Activated CD4-positive, alpha-beta T cell treated with anti-CD3 and anti-CD28 coated beads, Interleukin-2, amount 50 U/mL, for 24 hours (primary cell): ENCODE data around the gene DNMT3A.

Experiments
- DNase-seq, 2 donors: peaks; one replicate each; pipeline ENCODE4 v3.0.0-alpha.2; 2020; ENCODE audit warnings: low read depth in 1 of 2, low spot score in 1 of 2

DNMT3A gene

DNA sequence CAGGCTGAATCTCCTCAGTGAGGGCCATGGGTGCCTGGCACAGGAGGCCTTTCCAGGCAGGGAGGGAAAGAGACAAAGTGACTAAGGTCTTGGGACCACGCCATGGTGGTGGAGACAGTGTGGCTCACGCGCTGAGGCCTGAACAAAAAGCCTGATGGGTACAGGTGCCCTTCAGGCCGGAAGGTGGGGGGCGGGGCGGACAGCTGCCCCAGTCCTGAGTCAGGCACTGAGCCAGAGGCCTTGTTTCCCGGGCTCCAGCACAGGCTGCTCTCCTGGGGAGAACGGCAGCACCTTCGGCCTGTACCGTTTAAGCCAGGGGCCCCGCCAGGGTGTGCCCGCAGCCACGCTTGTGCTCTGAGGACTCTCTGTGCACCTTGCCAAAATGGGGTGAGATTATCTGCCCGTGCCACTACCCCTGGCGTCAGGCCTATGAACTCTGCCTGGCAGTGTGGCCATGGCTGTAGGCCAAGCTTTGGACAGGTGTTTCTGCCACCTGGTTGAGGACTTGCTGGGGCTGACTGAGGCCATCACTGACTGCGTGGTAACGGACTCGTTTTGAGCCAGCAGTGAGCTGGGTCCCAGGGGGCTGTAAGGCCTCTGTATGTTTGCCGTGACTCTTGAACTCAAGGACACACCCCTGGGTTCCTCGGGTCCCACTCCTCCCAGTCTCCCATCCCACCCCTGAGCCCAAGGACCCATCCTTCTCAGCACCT lies 31.7 kb upstream of the DNMT3A start:
- DNase-seq, result no peak

DNA sequence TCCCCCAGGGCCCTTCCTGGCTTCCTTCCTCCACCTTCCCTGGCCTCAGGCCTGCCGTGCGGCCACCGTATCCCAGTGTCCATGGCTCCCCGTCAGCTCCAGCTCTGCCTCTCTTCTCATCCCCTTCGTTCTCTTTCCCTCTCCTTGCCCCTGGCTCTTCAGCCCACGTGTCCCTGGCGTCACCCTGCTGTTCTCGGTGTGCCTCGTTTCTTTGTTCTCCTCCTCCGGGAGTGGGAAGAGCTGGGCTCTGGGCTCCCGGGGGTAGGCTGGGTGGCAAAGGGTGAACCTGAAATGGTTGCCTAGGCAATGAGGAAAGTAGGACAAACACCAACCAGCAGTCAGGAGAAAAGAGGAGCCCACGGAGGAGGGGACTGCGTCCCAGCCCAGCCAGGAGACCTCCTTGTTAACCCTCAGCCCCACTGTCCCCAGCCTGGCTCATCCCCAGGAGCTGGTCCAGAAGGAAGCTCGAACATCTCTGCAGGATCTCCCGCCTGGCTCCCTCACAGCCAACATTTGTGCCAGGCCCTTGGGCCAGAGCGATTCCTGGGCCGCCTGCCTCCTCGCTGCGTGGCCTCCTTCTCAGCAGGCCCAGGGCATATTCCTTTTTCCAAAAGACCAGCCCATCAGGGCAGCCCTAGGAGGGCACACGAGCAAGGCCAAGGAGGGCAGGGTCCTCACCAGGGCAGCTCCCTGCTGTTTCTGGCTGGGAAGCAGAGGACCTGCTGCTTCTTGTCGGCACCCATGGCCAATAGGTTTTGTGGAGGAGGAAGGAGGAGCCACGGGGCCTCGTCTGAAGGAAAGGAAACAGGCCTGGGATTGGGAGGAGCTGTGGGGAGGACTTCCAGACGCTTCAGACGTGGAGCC lies 30.9 kb upstream of the DNMT3A start:
- DNase-seq, result no peak

DNA sequence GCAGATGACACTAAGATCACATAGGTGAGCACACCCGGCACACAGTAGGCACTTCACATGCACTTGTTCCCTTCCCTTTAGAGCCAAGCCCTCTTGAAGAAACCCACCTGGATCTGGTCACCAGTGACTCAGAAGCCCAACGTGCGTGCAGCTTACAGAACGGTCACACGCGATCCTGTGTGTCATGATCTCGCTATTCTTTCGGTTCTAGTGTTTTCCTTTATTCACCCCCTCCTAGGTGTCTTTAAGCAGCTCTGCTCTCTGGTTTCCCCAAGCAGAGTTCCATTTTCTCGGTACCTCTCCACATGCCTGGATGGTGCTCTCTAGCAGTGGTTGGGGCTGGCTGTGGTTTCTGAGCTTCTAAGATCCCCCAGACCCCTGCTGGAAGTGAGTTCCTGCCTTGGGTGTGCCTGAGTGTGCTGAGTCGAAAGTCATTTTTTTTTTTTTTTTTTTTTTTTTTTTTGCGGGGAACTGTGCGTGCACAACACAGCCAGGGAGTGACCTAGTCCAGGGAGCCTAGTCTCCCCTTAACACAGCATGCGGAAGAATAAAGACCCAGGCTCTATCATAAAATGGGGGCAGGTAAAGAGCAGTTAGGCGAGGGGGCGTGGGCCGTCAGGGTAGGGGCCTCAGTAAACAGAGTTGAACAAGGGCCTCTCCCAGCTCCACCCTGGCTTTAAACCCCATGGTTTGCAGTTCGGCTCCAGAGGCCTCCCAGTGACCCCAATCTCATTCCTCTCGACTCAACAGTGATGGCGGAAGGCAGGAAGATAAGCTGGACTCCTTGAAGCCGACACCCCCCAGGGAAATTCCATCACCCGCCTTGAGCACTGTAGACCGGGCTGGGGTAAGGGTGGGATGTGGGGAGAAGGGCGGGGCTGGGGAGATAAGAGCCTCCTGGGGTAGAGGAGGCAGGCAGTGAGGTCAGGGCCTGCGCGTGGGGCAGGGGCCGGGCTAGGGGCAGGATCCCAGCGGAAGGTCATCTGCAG lies 29.8 kb upstream of the DNMT3A start:
- no peak for DNase-seq

DNA sequence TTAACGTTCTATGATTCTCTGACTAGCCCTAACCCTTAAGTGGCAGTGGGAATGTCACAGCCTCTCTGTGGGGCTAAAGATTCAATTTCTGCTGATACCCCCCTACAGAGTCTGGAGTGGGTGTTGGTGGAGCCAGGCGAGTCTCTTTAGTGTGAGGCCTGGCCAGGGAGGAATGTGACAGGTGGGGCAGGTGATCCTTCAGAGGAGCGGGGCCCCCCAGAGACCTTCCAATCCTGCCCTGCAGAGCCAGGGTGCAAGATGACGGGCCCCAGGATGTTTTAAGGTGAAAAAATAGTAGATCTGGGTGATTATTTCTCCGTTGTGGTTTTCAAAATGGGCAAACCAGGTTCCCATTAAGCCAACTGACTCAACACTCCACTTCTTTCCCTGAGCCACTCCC lies 28.2 kb upstream of the DNMT3A start:
- no peak for DNase-seq

DNA sequence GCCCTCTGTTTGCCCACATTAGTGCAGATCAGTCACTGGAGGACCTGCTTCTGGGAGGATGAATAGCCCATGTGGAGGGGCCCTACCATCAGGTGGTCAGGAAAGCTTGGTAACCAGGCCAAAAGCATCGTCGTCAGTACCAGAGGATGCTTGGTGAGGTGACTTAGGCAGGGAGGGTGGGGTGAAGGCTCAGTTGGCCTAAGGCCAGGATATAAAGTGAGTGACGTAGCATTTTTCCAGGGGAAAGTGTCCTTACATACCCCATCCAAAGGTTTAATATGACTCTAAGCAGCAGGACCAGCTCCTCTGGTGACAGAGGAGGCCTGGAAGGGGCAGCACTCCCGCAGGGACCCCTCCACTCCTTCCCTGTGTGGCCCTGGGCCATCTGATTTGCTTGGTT lies 27.7 kb upstream of the DNMT3A start:
- no peak for DNase-seq

DNA sequence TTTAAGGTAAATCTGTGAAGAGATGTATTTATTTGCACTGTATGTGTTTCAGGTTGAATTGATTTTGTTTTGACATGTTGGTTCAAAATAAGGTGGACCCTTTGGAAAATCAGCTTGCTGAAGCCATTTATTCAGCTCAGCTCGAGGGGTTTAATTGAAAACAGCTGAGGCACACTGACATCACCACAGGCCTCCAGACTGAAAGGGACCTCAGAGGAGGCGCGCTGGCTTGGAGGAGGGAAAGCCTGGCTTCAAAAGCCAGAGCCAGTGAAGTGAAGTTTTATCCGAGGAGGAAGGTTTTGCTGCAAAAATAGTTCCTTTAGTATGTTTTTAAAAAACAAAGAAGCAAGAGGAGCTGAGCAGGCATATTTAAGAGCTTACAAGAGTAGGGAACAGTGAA lies 26.9 kb upstream of the DNMT3A start:
- DNase-seq, result no peak

DNA sequence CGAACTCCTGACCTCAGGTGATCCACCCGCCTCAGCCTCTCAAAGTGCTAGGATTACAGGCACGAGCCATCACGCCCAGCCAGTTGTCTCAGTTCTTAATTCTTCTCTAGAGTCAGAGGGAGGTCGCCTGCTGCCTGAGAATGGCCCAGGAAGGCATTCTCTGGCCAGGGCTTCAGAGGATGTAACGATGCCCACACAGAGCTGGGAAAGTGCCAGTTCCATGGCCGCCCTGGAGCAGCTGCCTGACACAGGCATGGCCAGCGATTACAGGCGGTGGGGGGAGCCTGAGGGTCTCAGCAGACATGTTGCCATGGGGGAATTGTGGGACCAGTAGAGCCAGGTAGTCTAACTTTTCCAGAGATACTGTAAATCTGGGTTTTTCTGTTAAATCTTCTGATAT lies 25.6 kb upstream of the DNMT3A start:
- DNase-seq, result no peak

DNA sequence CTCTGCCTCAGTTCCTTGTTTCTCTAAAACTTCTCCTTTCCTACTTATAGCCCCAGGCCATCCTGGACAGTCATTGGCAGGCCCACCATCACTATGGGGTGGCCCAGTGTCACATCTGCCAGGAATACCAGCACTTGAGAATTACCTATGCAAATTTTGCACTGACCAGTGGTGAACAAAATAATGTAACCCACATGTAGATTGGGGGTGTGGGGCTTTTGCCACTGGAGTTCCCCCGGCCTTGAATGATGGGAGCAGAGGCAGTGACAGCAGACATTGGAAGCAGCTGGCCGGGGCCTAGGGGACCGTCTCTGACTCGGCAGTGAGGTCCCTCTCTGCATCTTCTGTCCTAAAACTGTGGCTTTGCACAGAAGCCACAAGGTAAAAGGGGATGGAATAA lies 24.9 kb upstream of the DNMT3A start:
- DNase-seq, result no peak

DNA sequence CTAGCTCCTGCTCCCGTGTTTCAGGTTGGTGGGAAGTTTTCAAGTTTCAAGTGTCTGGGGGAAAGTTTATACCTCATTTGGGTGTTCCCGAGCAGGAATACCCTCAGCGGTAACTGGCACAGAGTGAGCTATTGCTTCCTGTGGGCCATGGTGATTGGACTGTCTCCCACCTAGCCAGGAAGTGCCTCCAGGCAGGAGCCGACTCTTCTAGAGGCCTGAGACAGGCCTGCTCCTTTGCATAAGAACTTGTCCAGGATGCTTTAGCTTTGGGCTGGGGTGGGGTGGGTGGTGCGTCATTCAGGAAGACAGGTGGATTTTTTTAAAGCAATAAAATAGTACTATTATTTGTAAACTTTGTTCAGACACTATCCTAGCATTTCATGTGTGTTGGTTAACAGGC lies 23.5 kb upstream of the DNMT3A start:
- DNase-seq, result no peak

DNA sequence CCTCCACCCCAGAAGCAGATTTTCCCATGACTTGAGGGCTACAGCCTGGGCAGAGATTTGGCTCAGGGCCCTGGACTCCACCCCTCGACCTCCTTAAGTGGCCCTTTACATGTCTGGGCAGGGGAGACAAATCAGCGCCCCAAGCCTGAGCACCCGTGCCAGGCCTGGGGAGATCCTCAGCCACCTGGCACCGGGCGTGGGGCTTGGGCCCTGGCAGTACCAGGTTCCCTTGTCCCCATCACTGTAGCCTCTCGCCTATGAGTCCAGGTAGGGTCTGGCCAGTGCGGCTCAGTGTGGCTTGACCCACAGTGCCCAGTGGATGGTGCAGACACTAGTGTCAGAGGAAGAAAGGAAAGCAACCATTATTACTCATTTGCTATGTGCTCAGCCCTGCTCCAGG lies 22.0 kb upstream of the DNMT3A start:
- DNase-seq, result no peak

DNA sequence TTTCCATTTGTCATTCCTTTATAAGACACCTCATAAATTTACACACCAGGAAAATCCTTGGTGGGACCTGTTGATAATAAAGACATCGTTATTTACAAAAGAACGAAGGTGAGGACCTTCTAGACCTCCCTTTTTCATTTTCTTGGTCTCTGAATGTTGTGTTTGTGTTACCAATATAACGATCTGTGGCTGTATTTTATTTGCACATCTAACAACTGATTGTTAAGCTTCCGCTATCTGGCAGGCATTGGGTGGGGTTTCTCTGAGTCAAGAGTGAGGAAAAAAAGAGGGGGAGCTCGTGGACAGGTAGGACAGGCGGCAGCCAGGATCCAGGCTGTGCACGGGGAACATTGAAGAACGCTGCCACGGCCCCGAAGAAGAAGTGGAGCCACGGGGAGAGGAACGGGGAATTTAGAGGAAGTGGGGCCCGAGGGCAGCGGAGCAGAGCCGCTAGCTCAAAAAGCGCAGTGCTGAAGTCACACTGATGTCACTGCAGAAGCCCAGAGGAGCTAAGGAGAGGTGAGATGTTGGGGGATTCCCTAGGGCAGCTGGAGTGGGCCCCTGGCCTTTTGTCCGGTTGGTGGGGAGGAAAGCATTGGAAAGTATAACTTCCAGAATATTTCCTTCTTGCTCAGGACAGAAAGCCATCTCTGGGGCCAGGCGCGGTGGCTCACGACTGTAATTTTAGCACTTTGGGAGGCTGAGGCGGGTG lies 20.9 kb upstream of the DNMT3A start:
- peak in 1 of 2 donors; percentile 55 for DNase-seq

DNA sequence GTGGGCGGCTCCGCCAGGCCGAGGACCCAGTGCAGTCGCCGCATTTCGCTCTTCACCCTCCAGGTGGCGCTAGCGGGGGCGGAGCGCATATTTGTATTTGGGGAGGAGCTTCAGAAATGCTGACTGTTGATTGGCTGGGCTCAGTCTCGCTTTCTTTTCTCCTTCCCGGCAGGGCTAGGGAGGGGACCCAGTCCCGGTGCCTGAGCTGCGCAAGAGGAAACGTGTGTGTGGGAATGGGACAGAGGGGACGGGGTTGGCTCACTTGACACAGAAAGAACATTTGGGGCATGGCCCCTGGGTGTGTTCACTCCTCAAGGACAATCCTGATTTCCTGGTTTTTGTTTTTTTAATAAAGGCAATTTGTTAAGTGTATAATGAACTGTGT lies 20.3 kb upstream of the DNMT3A start:
- peak; percentile 93 to 97 for DNase-seq

DNA sequence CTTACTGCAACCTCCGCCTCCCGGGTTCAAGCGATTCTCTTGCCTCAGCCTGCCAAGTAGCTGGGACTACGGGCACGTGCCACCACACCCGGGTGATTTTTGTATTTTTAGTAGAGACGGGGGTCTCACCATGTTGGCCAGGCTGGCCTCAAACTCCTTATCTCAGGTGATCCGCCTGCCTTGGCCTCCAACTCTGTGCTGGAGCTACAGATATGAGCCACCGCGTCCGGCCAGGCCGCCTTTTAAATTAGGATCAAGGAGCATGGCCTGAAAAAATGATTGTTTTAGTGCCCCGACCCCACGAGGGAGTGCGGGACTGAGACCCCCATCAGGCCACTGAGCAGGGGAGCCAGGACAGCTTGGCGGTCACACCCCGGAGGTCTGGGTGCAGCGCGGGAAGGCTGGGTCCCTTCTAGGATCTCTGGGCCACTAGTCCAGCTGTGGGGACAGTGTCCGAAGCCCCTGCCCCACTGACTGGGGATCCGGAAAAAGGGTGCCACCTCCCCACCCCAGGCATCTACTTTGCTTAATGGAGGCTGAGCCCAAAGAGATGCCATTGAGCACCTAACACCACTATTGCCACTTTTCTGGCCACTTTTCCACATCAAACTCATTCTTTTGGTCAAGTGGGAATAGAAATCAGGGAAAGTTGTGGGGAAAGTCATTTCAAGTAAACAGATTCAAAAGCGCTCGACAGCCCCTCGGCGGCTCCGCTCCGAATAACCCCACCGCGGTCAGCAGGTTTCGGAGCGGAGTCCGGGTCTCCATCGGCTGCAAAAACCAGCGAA lies 19.7 kb upstream of the DNMT3A start:
- DNase-seq, result no peak

DNA sequence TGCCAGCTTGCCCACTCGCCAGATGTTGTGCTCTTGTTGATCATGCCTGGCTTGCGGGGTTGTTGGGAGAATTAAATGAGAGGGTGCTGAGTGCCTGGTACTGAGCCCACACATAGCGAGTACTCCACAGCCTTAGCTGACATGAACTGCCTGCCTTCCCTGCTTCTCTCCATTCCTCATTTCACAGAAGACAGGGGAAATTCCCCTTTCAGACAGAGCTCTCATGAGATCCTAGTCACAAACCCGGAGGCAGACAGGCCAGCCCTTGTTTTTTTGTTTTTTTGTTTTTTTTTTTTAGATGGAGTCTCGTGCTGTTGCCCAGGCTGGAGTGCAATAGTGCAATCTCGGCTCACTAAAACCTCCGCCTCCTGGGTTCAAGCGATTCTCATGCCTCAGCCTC lies 17.1 kb upstream of the DNMT3A start:
- no peak for DNase-seq

DNA sequence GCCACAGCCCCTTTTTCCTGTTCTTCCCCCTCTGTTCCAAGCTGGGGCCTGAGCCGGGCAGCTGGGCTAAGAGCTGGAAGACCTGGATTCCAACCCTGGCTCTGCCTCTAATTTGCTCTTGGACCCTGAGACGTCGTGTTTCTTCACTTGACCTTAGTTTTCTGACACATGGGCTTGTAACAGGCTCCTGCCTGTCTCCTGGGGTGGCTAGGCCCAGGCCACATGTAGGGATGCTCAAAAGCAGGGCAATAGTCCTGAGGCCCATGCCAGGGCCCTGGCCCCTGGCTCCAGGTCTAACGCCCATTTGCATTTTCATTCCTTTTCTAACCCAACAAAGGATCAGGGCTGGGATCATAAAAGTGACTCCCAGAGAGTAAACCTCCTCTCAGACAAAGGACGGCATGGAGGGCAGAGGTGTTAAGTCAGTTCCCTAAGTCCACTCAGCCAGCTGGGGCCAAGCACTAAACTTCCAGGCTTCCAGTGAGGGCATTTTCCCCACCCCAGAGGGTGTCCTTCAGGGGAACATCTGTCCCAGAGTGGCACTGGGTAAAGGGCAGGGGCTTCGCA lies 16.6 kb upstream of the DNMT3A start:
- DNase-seq, result no peak

DNA sequence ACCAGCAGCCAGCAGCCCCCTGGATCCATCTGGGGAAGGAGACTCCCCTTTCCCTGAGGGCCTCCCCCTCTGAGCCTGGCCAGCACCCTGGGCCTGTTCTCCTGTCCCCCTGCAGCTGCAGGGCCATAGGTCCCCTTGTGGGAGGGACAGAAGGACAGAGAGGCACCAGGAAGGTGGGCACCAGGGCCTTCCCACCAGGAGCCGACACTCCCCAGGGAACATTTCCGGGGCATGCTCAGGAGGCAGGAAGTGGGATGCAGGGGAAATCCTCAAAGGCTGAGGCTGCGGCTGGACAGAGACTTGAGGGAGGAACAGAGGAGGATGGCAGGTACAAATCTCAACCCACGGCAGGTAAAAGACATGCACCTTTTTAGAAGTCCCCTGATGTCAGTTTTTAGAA lies 14.4 kb upstream of the DNMT3A start:
- no peak for DNase-seq

DNA sequence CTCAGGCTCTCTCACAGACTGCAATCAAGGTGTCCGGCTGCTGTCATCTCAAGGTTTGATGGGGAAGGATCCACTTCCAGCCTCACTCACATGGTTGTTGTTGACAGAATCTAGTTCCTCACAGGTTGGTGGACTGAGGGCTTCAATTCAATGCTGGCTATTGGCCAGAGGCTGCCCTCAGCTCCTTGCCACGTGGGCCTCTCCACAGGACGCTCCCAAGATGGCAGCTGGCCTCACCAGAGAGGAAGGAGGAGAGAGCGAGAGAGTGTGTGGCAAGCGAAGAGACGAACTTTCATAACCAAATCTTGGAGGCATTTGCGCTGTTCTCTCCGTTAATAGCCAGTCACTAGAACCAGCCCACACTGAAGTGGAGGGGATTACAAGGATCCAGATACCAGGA lies 13.5 kb upstream of the DNMT3A start:
- DNase-seq, result no peak

DNA sequence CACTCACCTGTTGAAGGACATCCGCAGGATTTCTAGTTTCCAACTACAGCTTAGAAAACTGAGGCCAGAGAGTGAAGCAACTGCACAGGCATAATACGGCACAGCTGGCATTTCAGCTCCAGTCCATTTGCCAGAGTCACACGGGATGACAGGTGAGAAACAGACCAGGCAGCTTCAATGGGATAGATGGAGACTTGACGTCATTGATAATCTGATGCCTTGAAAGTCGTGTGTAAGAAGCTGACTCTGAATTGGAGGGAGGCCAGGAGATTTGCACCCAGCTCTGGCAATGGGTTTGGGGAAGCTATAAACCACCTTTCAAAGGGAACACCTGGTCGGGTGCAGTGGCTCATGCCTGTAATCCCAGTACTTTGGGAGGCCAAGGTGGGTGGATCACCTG lies 12.4 kb upstream of the DNMT3A start:
- no peak for DNase-seq

DNA sequence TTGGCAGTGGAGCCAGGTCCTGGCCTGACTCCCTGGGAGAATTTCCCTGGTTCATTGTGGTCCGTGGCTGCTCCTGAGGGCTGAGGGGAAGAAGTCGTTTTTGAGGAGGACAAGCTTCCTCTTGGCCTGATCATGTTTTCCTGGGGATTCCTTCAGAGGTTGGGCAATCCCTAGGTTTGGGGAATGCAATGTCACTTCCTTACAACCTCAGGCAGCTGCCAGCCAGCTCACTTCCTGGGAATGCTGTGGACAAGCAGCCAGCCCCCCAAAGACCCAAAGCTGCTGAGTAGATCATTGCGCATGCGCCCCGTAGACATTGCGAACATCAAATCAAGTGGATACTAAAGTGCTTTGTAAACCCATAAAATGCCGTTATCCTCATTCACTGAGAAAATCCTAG lies 7.7 kb upstream of the DNMT3A start:
- no peak for DNase-seq

DNA sequence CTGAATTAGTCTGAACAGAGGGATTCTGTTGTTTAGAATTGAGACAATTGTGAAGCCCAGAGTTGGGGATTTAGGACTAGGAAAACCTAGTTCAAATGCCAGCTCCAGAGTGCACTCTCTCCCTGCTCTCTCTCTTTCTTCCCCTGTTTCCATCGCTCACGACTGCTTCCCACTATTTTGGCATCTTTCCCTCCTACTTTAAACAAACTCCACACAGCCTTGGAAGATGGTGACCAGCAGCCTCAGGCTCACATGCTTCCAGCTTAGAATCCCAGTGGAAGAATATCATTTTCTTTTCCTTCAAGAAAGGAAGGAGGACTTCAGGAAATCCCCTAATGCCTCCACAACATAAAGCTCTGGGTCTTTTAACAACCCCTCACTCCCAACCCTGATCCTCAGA lies 6.1 kb upstream of the DNMT3A start:
- no peak for DNase-seq
